TTC549 (cell line): ENCODE measurements around the gene MRPL34.

Source experiments
- FAIRE-seq: peaks from 2 replicates; lab custom pipeline; 2012; peaks lifted over from hg19 to GRCh38; lab: Jason Lieb, UNC

Gene MRPL34

DNA sequence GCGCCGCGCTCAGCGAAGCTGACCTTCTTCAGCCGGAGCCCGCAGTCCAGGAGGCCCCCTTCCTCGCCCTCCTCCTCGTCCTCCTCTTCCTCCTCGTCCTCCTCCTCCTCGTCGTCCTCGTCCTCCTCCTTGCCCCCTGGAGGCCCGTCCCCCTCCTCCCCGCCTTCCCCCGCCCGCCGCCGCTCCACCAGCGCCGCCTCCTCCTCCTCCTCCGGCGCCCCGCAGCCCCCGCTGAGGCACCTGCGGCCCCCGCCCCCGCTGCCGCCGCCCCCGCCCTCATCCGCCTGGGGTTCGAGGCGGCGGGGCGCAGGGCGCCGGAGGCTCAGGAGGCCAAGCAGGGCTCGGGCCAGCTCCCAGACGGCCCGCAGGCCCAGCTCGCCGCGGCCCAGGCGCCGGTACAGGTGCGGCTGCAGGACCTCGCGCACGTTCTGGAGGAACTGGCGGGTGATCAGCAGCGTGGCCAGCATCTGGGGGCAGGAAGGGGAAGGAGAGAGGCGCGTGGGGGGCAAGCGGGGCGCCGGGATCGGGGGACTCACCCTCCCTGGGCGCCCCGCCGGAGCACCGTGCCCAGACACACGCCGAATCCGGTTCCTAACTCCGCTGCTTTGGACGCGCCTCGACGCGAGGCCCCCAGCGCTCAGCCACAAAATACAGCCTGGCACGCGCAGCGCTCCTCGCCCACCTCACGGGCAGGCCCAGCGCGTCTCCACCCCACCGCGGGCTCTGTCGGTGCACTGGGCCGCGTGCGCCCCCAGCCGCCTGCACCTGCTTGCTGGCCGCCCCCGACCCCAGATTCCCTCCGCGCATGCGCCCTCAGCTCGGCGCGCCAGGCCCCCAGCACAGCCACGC, 23.1 kb downstream of the MRPL34 start:
- FAIRE-seq: no peak

DNA sequence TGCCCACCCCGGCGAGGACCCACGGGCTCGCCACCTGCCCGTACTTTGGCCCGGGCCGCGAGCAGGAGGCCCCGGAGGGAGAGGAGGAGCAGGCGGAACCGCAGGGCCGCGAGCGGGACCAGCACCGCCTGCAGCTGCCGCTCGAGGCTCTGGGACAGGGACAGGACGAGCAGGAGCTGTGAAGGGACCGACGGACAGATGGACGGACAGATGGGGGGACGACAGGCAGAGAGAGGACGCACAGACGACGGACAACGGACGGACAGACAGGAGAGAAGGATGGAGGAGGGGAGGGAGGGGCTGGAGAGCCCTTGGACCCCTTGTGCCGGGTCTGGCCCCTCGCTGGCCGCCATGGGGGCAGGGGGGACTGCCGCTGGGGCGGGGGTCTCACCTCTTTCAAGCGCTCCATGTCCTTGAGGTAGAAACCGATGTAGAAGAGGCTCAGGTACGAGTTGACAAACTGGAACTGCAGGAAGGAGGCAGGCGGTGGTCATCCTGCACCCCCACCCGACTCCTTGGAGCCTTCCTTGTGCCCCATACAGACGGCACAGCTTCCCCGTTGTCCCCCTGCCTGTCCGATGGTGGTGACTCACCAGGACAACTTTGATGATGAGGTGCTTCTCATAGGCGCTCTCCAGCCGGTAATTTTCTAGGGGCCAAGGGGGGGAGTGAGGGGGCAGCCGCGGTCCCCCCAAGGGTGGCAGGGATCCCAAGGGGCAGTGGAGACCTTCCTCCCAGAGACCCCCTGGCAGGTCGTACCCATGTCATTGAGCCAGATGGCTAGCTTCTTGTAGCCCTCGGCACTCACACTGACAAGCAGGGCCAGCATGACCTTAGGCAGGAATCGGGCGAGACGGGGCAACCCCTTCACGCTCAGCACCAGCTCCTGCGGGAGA, 23.9 kb downstream of the MRPL34 start:
- no peak for FAIRE-seq

- FAIRE-seq: no peak
Measured at GRCh38 chr19:17330262-17331044, 24.8 kb downstream of the MRPL34 start.

DNA sequence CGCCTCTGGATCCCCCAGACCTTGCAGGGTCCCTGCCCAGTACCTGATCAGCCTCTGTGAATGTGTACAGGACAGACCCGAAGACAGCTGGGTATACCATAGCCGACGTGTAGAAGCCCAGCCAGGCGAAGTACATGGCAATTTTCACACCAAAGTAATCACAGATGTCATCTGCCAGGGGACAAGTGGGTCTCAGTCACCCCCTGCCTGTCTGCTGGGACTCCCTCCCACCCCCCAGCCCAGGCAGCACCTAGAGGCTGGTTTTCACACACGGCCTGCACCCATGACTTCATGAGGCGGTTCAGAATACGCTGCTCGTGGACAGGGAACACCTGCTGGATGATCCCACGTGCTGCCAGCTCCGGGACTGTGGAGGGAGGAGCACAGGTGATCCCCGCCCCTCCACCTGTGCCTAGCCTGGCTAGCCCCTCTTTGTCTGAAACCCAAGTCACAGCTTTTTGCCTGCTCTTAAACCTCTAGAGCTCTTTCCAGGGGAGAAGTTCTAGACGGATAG, 25.4 kb downstream of the MRPL34 start:
- no peak for FAIRE-seq

GRCh38 chr19:17332360-17332676, 26.6 kb downstream of the MRPL34 start:
- FAIRE-seq: no peak

- no peak for FAIRE-seq
Measured at GRCh38 chr19:17332677-17333581, 27.3 kb downstream of the MRPL34 start.

DNA sequence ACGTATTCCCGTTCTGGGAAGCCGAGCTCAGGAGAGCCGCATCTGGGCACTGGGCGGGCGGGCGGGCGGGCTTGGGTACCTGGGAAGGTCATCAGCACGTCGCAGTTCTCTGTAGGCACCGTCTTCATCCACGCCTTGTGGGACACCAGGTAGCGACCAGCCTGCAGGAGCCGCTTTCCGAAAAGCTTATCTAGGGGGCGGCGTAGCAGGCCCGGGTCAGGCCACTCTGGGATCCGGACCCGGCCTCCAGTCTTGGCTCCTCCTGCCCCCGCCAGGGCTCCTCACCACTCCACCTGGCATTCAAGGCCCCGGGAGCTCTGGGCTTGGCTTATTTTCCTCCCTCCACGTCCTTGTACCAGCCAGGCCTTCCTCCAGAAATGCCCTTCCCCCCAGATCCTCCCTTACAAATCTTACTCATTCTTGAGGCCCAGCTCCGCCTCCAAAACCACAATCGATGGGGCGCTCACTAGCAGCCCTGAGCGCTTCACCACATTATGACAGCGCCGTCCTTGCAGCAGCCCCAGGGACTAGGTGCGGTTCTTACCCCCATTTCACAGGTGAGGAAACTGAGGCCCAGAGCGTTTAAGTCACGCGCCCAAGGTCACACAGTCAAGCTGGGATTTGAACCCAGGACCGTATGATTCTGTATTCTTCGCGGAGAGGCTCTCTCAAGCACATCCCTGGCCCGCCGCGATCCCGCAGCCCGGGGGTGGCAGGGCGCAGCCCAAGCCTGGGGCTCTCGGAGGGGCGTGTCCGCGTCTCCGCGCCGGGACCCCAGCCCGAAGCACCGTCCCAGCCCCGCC, 28.1 kb downstream of the MRPL34 start:
- no peak for FAIRE-seq

DNA sequence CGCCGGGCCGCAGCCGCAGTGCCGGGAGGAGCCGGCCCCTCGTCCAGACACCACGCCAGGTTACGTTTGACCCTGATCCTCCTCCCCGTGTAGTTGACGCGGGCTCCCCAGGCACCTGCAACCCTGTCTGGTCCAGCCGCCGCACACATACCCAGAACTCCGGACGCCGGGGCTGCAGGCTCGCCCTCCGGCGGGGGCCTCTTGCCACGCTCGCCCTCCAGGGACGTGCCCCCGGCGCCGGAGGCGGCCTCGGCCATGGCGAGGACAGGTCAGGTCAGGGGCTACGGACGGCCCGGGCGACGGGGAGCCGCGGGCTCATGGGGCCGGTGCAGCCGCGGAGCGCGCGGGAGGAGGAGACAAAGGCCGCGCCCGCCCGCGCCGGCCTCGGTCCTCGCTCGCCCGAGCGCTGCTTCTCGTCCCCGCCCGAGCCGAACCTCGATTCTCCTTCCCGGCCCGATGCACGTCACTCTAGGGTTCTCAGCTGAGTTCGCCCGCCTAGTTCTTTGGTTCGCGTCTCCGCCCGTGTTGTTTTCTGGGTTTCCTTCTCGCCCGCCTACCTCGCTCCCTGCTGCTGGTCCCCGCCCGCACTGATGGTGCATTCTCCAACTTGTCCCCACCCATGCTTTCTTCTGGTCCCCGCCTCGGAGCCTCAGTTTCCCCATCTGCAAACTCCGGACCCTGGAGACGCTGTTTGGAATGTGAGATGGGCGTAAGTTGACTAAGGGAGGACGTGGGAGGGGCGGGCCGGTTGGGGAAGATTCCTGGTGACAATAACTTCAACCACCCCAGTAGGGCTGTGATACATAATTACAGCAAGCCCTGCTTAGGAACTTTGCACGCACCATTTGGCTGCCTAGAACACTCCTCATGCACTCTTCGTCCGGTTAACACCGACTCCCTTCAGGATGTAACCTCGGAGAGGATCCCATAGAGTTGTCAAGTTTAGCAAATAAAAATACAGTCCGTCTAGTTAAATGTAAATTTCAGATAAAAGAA, 29.0 kb downstream of the MRPL34 start, which contains the start of gene ANO8:
ANO8 (minus strand) TSS at position 442 of the 996 bp plus-strand sequence; CDS start at position 257, 185 bp downstream.
- no peak for FAIRE-seq

- FAIRE-seq: no peak
Measured at GRCh38 chr19:17335575-17335974, 29.9 kb downstream of the MRPL34 start.

- FAIRE-seq: peak; percentile 87
Measured at GRCh38 chr19:17336872-17337674, 31.4 kb downstream of the MRPL34 start, which contains the start of gene GTPBP3. Gene GTPBP3, plus strand, starts transcription at chr19:17337553. Its CDS starts 59 bp downstream, at chr19:17337612.

DNA sequence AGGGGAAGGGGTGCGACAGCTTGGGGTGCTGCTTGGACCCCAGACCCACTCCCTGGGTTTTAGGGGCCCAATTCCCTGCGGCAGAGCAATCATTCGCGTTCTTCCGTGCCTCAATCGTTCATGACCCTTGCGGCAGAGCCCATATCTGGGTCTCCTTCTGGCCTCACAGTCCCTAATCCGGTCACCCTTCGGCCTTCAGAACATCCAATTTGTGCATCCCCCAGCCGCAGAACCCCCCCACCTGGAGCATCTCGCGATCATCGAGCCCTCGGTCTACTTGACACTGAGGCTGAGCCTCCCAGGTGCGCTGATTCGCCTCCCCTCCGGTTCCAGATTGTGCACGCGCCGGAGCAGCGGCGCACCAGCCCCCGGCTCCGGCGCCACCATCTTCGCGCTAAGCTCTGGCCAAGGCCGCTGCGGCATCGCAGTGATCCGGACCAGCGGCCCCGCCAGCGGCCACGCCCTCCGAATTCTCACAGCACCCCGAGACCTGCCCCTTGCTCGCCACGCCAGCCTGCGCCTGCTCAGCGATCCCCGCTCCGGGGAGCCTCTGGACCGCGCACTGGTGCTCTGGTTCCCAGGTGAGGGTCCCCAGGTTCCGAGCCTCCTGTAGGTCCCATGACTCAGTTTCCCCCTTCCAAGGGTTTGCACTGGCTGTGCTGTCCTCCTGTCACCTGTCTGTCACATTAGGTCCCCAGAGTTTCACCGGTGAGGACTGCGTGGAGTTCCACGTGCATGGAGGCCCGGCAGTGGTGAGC, 32.2 kb downstream of the MRPL34 start:
- no peak for FAIRE-seq

DNA sequence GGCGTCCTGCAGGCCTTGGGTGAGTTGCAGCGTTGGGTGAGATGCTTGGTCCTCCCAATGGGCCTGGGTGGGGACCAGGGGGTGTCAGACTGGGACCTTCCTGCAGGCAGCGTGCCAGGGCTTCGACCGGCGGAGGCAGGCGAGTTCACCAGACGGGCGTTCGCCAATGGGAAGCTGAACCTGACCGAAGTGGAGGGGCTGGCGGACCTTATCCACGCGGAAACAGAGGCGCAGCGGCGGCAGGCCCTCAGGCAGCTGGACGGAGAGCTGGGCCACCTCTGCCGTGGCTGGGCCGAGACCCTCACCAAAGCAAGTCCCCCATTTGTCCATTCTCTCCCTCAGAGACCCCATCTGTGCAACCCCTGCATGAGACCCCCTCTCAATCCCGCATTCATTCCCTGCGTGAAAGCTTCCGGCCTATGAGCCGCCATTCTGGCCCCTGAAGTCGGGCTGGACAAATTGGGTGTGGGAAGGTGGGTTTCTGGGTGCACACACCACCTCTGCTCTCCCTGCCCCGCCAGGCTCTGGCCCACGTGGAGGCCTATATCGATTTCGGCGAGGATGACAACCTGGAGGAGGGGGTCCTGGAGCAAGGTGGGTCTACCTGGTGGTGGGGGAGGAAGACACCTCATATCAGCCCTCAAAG, 32.9 kb downstream of the MRPL34 start:
- no peak for FAIRE-seq

GRCh38 chr19:17339088-17339741, 33.5 kb downstream of the MRPL34 start:
- no peak for FAIRE-seq

- no peak for FAIRE-seq
Measured at GRCh38 chr19:17340302-17340870, 34.7 kb downstream of the MRPL34 start.

DNA sequence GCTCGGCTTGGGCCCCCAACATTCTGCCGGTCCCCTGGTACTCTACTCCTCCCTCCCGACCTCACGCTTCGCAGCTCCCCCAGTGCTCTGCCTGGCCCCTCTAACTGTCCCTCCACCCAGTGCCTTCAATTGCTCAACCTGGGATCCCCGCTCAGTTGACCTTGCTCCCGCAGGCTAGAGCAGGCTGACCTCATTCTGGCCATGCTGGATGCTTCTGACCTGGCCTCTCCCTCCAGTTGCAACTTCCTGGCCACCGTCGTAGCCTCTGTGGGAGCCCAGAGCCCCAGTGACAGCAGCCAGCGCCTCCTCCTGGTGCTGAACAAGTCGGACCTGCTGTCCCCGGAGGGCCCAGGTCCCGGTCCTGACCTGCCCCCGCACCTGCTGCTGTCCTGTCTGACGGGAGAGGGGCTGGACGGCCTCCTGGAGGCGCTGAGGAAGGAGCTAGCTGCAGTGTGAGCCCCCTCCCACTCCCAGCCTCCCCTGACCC, 35.2 kb downstream of the MRPL34 start:
- FAIRE-seq: no peak

DNA sequence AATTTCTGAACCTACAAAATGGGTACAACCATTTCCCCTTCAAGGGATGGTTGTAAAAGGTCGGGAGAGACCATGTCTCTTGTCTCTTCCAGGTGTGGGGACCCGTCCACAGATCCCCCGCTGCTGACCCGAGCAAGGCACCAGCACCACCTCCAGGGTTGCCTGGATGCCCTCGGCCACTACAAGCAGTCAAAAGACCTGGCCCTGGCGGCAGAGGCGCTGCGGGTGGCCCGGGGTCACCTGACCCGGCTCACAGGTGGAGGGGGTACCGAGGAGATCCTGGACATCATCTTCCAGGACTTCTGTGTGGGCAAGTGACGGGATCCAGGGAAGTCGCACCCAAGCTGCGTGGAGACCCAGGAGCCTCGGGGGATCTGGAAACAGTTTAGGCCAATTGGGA, 35.7 kb downstream of the MRPL34 start:
- FAIRE-seq: no peak
